Lung (tissue), 12 donors: Measurements from ENCODE around the gene GTPBP1. TPM values are rescaled to one million over a fixed set of nuclear protein-coding genes. Genes with fewer than 3 reads are reported as not detected.

Source experiments
- ATAC-seq: fragments of 200-7000 bp; cut with Tn5 transposase; one replicate; pipeline ENCODE4 v1.9.1; 2020; ENCODE audit warnings: moderate number of reproducible peaks; ENCODE audit not compliant: insufficient read depth, low FRiP score
- DNase-seq, 3 donors: peaks; one replicate each; pipeline ENCODE4 v3.0.0-alpha.2; 2013 to 2017
- H3K27ac ChIP-seq, 2 donors: one replicate each; pipeline ENCODE4 v1.5.1; 2013; ENCODE audit warnings: mild to moderate bottlenecking in 2 of 2, moderate library complexity in 2 of 2, control low read depth in 1 of 2, inconsistent platforms in 1 of 2, low read depth in 1 of 2, low read length in 1 of 2
- H3K27me3 ChIP-seq, 3 donors: one replicate each; pipeline ENCODE4 v1.5.1; 2013; ENCODE audit warnings: low read length in 2 of 3; ENCODE audit not compliant: control insufficient read depth in 3 of 3, insufficient read depth in 3 of 3
- H3K36me3 ChIP-seq, 4 donors: one replicate each; pipeline ENCODE4 v1.5.1; 2013; ENCODE audit warnings: low read length in 4 of 4, mild to moderate bottlenecking in 1 of 4, moderate library complexity in 1 of 4; ENCODE audit not compliant: control insufficient read depth in 4 of 4, insufficient read depth in 4 of 4
- H3K4me1 ChIP-seq, 5 donors: one replicate each; pipeline ENCODE4 v1.5.1; 2013; ENCODE audit warnings: low read length in 5 of 5, mild to moderate bottlenecking in 2 of 5, moderate library complexity in 1 of 5; ENCODE audit not compliant: control insufficient read depth in 5 of 5, insufficient read depth in 5 of 5
- H3K4me3 ChIP-seq: one replicate; pipeline ENCODE4 v1.5.1; 2013; ENCODE audit warnings: mild to moderate bottlenecking, control low read depth, moderate library complexity
- H3K9ac ChIP-seq, 2 donors: one replicate each; pipeline ENCODE4 v1.5.1; 2013; ENCODE audit warnings: low read length in 2 of 2, control low read depth in 1 of 2; ENCODE audit not compliant: insufficient read depth in 1 of 2
- H3K9me3 ChIP-seq, 4 donors: one replicate each; pipeline ENCODE4 v1.5.1; 2013; ENCODE audit warnings: low read length in 3 of 4, mild to moderate bottlenecking in 1 of 4, moderate library complexity in 1 of 4; ENCODE audit not compliant: control insufficient read depth in 4 of 4, insufficient read depth in 3 of 4
- WGBS, 2 donors: extraction: QIAGEN DNeasy Blood & Tissue Kit; methylation state at CpG; one replicate each; pipeline ENCODE4 v1.1.7; 2013; 5-methylcytosine and 5-hydroxymethylcytosine counted together
- polyA plus RNA-seq, 2 donors: library from polyadenylated mRNA; stranded (reverse); fragments of 200-250 nt; gene quantifications; one replicate each; pipeline ENCODE4 v1.2.1, GENCODE V29; 2013
- total RNA-seq, 2 donors: library from RNA; depleted of rRNA in 1 of 2; stranded (reverse); fragments of >200 nt in 1 of 2; gene quantifications; one replicate each; pipeline ENCODE4 v1.2.1, GENCODE V29; 2014 to 2021
- TF ChIP-seq, protein P1 (sequence below): IDR thresholded peaks from 2 replicates; pipeline ENCODE4 v1.5.1; 2012; ENCODE audit warnings: mild to moderate bottlenecking; ENCODE audit errors: control extremely low read depth, extremely low read depth
- donor health status: control.
- donor health status: control.
- donor health status: Bipolar disorder and iron deficiency.
- donor health status: healthy.
- donor health status: DM: yes; HTN: yes; CAD: no.

The GTPBP1 gene
- total and polyA plus RNA-seq, 4 donors, result 24.1 to 69.1 (median 48.8) TPM

DNA sequence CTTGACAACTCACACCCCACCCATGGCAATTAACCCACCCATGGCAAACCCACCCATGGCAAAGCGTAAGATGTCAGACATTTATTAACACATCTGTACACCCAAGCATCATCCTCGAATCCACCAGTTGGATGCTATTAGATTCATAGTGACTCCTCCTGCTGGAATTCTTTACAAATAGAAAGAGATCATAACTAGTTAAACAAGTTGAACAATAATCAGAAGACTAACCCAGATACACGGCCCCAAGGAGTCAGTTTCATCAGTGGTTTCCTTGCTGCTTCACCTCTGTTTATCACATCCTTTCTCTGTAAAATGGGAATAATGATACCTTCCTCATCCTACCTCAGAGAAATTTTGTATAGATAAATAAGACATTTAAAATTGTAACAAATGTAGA, 5.1 kb downstream of the GTPBP1 start:
- Histone ChIP-seq H3K9ac (no peak overlapping the region), H3K27ac (no peak overlapping the region), H3K4me1 (peaks cover 10 to 25% (median 18%) of the 10 kb centered on the region in 5 donors), H3K27me3 (no peaks in the 10 kb centered on the region), H3K36me3 (peaks cover 0 to 12% (median 2%) of the 10 kb centered on the region in 4 donors), H3K9me3 (no peaks in the 10 kb centered on the region), H3K4me3 (no peak overlapping the region)
- ATAC-seq (no peak), DNase-seq (no peak)
- 81% methylated on average over 3 of the region's 3 CpGs for WGBS, 2 donors
- TF ChIP-seq, protein P1, sequence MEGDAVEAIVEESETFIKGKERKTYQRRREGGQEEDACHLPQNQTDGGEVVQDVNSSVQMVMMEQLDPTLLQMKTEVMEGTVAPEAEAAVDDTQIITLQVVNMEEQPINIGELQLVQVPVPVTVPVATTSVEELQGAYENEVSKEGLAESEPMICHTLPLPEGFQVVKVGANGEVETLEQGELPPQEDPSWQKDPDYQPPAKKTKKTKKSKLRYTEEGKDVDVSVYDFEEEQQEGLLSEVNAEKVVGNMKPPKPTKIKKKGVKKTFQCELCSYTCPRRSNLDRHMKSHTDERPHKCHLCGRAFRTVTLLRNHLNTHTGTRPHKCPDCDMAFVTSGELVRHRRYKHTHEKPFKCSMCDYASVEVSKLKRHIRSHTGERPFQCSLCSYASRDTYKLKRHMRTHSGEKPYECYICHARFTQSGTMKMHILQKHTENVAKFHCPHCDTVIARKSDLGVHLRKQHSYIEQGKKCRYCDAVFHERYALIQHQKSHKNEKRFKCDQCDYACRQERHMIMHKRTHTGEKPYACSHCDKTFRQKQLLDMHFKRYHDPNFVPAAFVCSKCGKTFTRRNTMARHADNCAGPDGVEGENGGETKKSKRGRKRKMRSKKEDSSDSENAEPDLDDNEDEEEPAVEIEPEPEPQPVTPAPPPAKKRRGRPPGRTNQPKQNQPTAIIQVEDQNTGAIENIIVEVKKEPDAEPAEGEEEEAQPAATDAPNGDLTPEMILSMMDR, result no peak

DNA sequence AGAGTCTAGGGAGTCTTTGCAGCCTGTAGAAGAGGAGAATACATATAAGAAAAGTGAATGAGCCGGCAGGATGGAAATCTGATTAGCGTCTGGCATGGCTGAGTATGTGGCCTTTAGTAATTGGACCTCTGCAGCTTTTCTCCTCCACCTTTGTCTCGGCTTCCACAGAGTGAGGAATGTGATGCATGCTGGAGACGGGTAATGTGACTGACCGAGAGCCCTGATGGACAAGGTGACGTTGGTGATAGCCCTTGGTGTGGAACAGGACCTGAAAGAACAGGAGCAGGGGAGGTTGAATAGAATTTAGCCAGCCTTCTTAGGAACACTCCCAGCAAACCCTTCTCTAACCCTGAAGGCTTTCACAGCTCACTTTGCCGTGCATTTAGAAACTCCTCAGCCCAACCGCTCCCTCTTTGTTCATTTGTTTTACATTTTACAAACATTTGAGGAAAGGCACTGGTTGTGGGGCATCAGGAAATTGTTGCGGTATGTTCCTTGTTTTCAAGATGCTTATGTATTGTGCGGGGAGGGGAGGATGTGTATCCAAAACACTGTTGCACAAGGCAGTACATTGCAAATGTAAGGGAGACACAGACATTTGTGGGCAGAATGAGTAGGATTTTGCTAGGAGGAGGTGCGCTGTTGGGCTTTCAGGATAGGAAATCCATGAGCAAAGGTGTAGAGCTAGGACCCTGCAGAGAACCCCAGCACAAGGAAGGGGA, 6.9 kb downstream of the GTPBP1 start:
- no peaks in the 10 kb centered on the region for H3K27me3 ChIP-seq
- TF ChIP-seq, protein P1, result no peak
- WGBS, 2 donors, result 59 to 78% methylated on average over 11 of the region's 11 CpGs
- no peak overlapping the region for H3K27ac ChIP-seq
- no peak overlapping the region for H3K9ac ChIP-seq
- peaks cover 9 to 19% (median 16%) of the 10 kb centered on the region in 4 donors for H3K36me3 ChIP-seq
- H3K4me3 ChIP-seq, result no peak overlapping the region
- peaks cover 0 to 1% (median 0%) of the 10 kb centered on the region in 4 donors for H3K9me3 ChIP-seq
- no peak for DNase-seq
- peaks cover 0 to 22% (median 8%) of the 10 kb centered on the region in 5 donors for H3K4me1 ChIP-seq
- no peak for ATAC-seq

DNA sequence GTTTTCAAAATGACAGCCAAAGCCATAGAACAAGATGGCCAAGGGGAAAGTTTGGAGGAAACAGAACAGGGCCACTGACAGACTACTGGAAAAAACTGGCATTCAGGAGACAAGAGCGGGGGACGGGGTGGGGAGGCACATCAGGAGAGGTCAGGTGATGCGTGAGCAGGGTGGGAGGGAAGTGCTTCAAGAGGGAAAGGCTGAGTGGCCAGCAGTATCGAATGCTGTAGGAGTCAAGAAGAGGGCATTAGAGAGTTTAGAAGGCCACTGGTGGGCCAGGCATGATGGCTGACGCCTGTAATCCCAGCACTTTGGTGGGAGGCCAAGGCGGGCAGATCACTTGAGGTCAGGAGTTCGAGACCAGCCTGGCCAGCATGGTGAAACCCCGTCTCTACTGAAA, 8.2 kb downstream of the GTPBP1 start:
- no peak overlapping the region for H3K27ac ChIP-seq
- no peak overlapping the region for H3K4me3 ChIP-seq
- H3K36me3 ChIP-seq, result peaks cover 9 to 25% (median 17%) of the 10 kb centered on the region in 4 donors
- 86 to 92% methylated on average over 8 of the region's 8 CpGs for WGBS, 2 donors
- H3K9ac ChIP-seq, result no peak overlapping the region
- DNase-seq (no peak), ATAC-seq (no peak)
- TF ChIP-seq, protein P1, result no peak
- peaks cover 0 to 19% (median 3%) of the 10 kb centered on the region in 5 donors for H3K4me1 ChIP-seq
- no peaks in the 10 kb centered on the region for H3K27me3 ChIP-seq
- peaks cover 0 to 1% (median 0%) of the 10 kb centered on the region in 4 donors for H3K9me3 ChIP-seq
